Activated CD4-positive, alpha-beta T cell treated with anti-CD3 and anti-CD28 coated beads, Interleukin-2, amount 10 ng/mL, durations not matched to agents 24 days and 14 days (primary cell): ENCODE measurements around the gene MYH10. TPM values are rescaled to one million over a fixed set of nuclear protein-coding genes. Genes with fewer than 3 reads are reported as not detected.
A peak's percentile ranks its signal among the peaks of the same experiment; 100 is the strongest.

Source experiments
- DNase-seq: peaks from one replicate; pipeline ENCODE4 v3.0.0; 2022
- H3K27ac Mint-ChIP-seq: one replicate; pipeline ENCODE4 v1.8.0; 2022; ENCODE audit warnings: mild to moderate bottlenecking, mixed read lengths
- H3K27me3 Mint-ChIP-seq: one replicate; pipeline ENCODE4 v1.8.0; 2022; ENCODE audit warnings: mixed read lengths
- H3K36me3 Mint-ChIP-seq: one replicate; pipeline ENCODE4 v1.8.0; 2022; ENCODE audit warnings: low read depth, mild to moderate bottlenecking, mixed read lengths
- H3K4me1 Mint-ChIP-seq: one replicate; pipeline ENCODE4 v1.8.0; 2021; ENCODE audit warnings: mixed read lengths
- H3K4me3 Mint-ChIP-seq: one replicate; pipeline ENCODE4 v1.8.0; 2022; ENCODE audit warnings: mild to moderate bottlenecking, moderate library complexity, mixed read lengths
- H3K9me3 Mint-ChIP-seq: one replicate; pipeline ENCODE4 v1.8.0; 2021; ENCODE audit warnings: mixed read lengths
- intact Hi-C: fragments of 100-400 bp; cut with micrococcal nuclease; formaldehyde crosslinking; loops from one replicate; pipeline ENCODE4 v1.15.1; 2023
- total RNA-seq: library from RNA; stranded (reverse); gene quantifications from 2 replicates; pipeline ENCODE4 v1.2.3, GENCODE V29; 2022

The MYH10 gene
- total RNA-seq, 1 donor from 2014 or later, result 19.4 TPM

- DNase-seq, result no peak
- H3K9me3 Mint-ChIP-seq, result no peaks in the 10 kb centered on the region
- no peak overlapping the region for H3K4me3 Mint-ChIP-seq
- peaks cover 19% of the 10 kb centered on the region for H3K4me1 Mint-ChIP-seq
- no peak overlapping the region for H3K27ac Mint-ChIP-seq
- intact Hi-C loops, result no loop called here
- no peaks in the 10 kb centered on the region for H3K27me3 Mint-ChIP-seq
- H3K36me3 Mint-ChIP-seq, result peaks cover 69% of the 10 kb centered on the region
Observed at GRCh38 chr17:8453326-8453725, 177.2 kb downstream of the MYH10 start.

GRCh38 chr17:8451933-8452614 is 178.5 kb downstream of the MYH10 start:
- no peak overlapping the region for H3K4me3 Mint-ChIP-seq
- H3K9me3 Mint-ChIP-seq, result no peaks in the 10 kb centered on the region
- H3K27me3 Mint-ChIP-seq, result no peaks in the 10 kb centered on the region
- peaks cover 67% of the 10 kb centered on the region for H3K36me3 Mint-ChIP-seq
- peaks cover 12% of the 10 kb centered on the region for H3K4me1 Mint-ChIP-seq
- no peak overlapping the region for H3K27ac Mint-ChIP-seq
- intact Hi-C loops, result no loop called here
- DNase-seq, result no peak

- no peak overlapping the region for H3K27ac Mint-ChIP-seq
- intact Hi-C loops, result no loop called here
- no peak overlapping the region for H3K4me3 Mint-ChIP-seq
- H3K27me3 Mint-ChIP-seq, result no peaks in the 10 kb centered on the region
- peaks cover 4% of the 10 kb centered on the region for H3K4me1 Mint-ChIP-seq
- DNase-seq, result no peak
- H3K36me3 Mint-ChIP-seq, result peaks cover 61% of the 10 kb centered on the region
- H3K9me3 Mint-ChIP-seq, result no peaks in the 10 kb centered on the region
Observed at GRCh38 chr17:8448310-8448709, 182.2 kb downstream of the MYH10 start.

- peaks cover 8% of the 10 kb centered on the region for H3K4me1 Mint-ChIP-seq
- no peak overlapping the region for H3K4me3 Mint-ChIP-seq
- no peaks in the 10 kb centered on the region for H3K27me3 Mint-ChIP-seq
- H3K9me3 Mint-ChIP-seq, result no peaks in the 10 kb centered on the region
- no peak for DNase-seq
- peaks cover 58% of the 10 kb centered on the region for H3K36me3 Mint-ChIP-seq
- intact Hi-C loops, result no loop called here
- H3K27ac Mint-ChIP-seq, result no peak overlapping the region
Observed at GRCh38 chr17:8447799-8448198, 182.7 kb downstream of the MYH10 start.

GRCh38 chr17:8445536-8445935 is 185.0 kb downstream of the MYH10 start:
- H3K4me1 Mint-ChIP-seq, result peaks cover 22% of the 10 kb centered on the region
- DNase-seq, result no peak
- H3K36me3 Mint-ChIP-seq, result peaks cover 51% of the 10 kb centered on the region
- no peaks in the 10 kb centered on the region for H3K9me3 Mint-ChIP-seq
- intact Hi-C loops, result no loop called here
- no peak overlapping the region for H3K4me3 Mint-ChIP-seq
- H3K27me3 Mint-ChIP-seq, result no peaks in the 10 kb centered on the region
- H3K27ac Mint-ChIP-seq, result no peak overlapping the region

- no peak overlapping the region for H3K27ac Mint-ChIP-seq
- intact Hi-C loops, result no loop called here
- peaks cover 26% of the 10 kb centered on the region for H3K4me1 Mint-ChIP-seq
- no peaks in the 10 kb centered on the region for H3K27me3 Mint-ChIP-seq
- H3K4me3 Mint-ChIP-seq, result no peak overlapping the region
- no peak for DNase-seq
- no peaks in the 10 kb centered on the region for H3K9me3 Mint-ChIP-seq
- H3K36me3 Mint-ChIP-seq, result peaks cover 50% of the 10 kb centered on the region
Observed at GRCh38 chr17:8444494-8444893, 186.0 kb downstream of the MYH10 start.

- H3K4me3 Mint-ChIP-seq, result no peak overlapping the region
Observed at GRCh38 chr17:8443756-8444155, 186.8 kb downstream of the MYH10 start.

GRCh38 chr17:8442310-8442709 is 188.2 kb downstream of the MYH10 start:
- no peak overlapping the region for H3K4me3 Mint-ChIP-seq

More at GRCh38 chr17:8443756-8444155, 186.8 kb downstream of the MYH10 start:
- Mint-ChIP-seq H3K4me1 (peaks cover 24% of the 10 kb centered on the region), H3K9me3 (no peaks in the 10 kb centered on the region), H3K27me3 (no peaks in the 10 kb centered on the region), H3K36me3 (peaks cover 48% of the 10 kb centered on the region), H3K27ac (peak overlapping the region; percentile 21)
- no peak for DNase-seq
- intact Hi-C loops, result no loop called here

GRCh38 chr17:8441690-8442089 is 188.8 kb downstream of the MYH10 start:
- Mint-ChIP-seq H3K27ac (peak overlapping the region; percentile 71), H3K4me1 (peaks cover 39% of the 10 kb centered on the region), H3K27me3 (no peaks in the 10 kb centered on the region), H3K4me3 (peak overlapping the region; percentile 43), H3K36me3 (peaks cover 39% of the 10 kb centered on the region), H3K9me3 (no peaks in the 10 kb centered on the region)
- DNase-seq, result no peak
- intact Hi-C loops, result no loop called here

More at GRCh38 chr17:8442310-8442709, 188.2 kb downstream of the MYH10 start:
- Mint-ChIP-seq H3K9me3 (no peaks in the 10 kb centered on the region), H3K27ac (no peak overlapping the region), H3K27me3 (no peaks in the 10 kb centered on the region), H3K36me3 (peaks cover 43% of the 10 kb centered on the region), H3K4me1 (peaks cover 35% of the 10 kb centered on the region)
- no peak for DNase-seq
- intact Hi-C loops, result no loop called here

- DNase-seq, result no peak
- no peaks in the 10 kb centered on the region for H3K9me3 Mint-ChIP-seq
- peaks cover 32% of the 10 kb centered on the region for H3K36me3 Mint-ChIP-seq
- H3K27ac Mint-ChIP-seq, result no peak overlapping the region
- no peaks in the 10 kb centered on the region for H3K27me3 Mint-ChIP-seq
- intact Hi-C loops, result loop anchor here (5.0 kb wide), 1 partner anchor 193 kb away; the partner anchor contains the start of gene MYH10
- no peak overlapping the region for H3K4me3 Mint-ChIP-seq
- H3K4me1 Mint-ChIP-seq, result peaks cover 44% of the 10 kb centered on the region
Observed at GRCh38 chr17:8439681-8440080, 190.8 kb downstream of the MYH10 start.

- no peak for DNase-seq
- Mint-ChIP-seq H3K4me1 (peaks cover 43% of the 10 kb centered on the region), H3K36me3 (peaks cover 26% of the 10 kb centered on the region), H3K27ac (no peak overlapping the region), H3K9me3 (no peaks in the 10 kb centered on the region), H3K27me3 (no peaks in the 10 kb centered on the region), H3K4me3 (peak overlapping the region; percentile 28)
- intact Hi-C loops, result loop anchor here (5.0 kb wide), 1 partner anchor 194 kb away; the partner anchor contains the start of gene MYH10
Observed at GRCh38 chr17:8438441-8438840, 192.1 kb downstream of the MYH10 start.

GRCh38 chr17:8436844-8437171 is 193.7 kb downstream of the MYH10 start:
- H3K27me3 Mint-ChIP-seq, result no peaks in the 10 kb centered on the region
- H3K4me1 Mint-ChIP-seq, result peaks cover 35% of the 10 kb centered on the region
- peak overlapping the region; percentile 90 for H3K27ac Mint-ChIP-seq
- H3K36me3 Mint-ChIP-seq, result peaks cover 21% of the 10 kb centered on the region
- H3K4me3 Mint-ChIP-seq, result peak overlapping the region; percentile 88
- no peaks in the 10 kb centered on the region for H3K9me3 Mint-ChIP-seq
- intact Hi-C loops, result loop anchor here (5.0 kb wide), 1 partner anchor 195 kb away; the partner anchor contains the start of gene MYH10
- no peak for DNase-seq

GRCh38 chr17:8436169-8436843 is 194.2 kb downstream of the MYH10 start:
- Mint-ChIP-seq H3K27ac (peak overlapping the region; percentile 90), H3K9me3 (no peaks in the 10 kb centered on the region), H3K4me3 (peak overlapping the region; percentile 88), H3K36me3 (peaks cover 17% of the 10 kb centered on the region), H3K27me3 (no peaks in the 10 kb centered on the region), H3K4me1 (peaks cover 31% of the 10 kb centered on the region)
- DNase-seq, result peak; percentile 92
- intact Hi-C loops, result loop anchor here (5.0 kb wide), 1 partner anchor 196 kb away; the partner anchor contains the start of gene MYH10
